WTC11 (cell line): Measurements from ENCODE around the gene COL13A1. TPM values are rescaled to one million over a fixed set of nuclear protein-coding genes. Genes with fewer than 3 reads are reported as not detected.

ENCODE experiments used
- ATAC-seq: fragments of 200-7000 bp; cut with Tn5 transposase; 2 replicates; pipeline ENCODE4 v1.10.0; 2021; ENCODE audit warnings: mild to moderate bottlenecking, moderate library complexity
- CTCF ChIA-PET: fragments of 300-600 bp; sonication (Branson Sonifier 250); formaldehyde crosslinking; loops from one replicate; lab custom pipeline; 2021; ENCODE audit warnings: antibody characterized with exemption; lab: Charles Lee
- POLR2A ChIA-PET: fragments of 350-600 bp; sonication (Branson Sonifier 250); formaldehyde crosslinking; loops from one replicate; lab custom pipeline; 2021; ENCODE audit warnings: antibody characterized with exemption; lab: Charles Lee
- DNase-seq: peaks from one replicate; pipeline ENCODE4 v3.0.0; 2021; ENCODE audit warnings: low spot score
- H3K27ac Mint-ChIP-seq: 2 replicates; pipeline ENCODE4 v1.8.0; 2021; ENCODE audit warnings: mixed read lengths
- H3K27me3 Mint-ChIP-seq: 2 replicates; pipeline ENCODE4 v1.8.0; 2021; ENCODE audit warnings: low read depth, mild to moderate bottlenecking, moderate library complexity, mixed read lengths
- H3K36me3 Mint-ChIP-seq: 2 replicates; pipeline ENCODE4 v1.8.0; 2021; ENCODE audit warnings: mixed read lengths
- H3K4me1 Mint-ChIP-seq: 2 replicates; pipeline ENCODE4 v1.8.0; 2022; ENCODE audit warnings: mixed read lengths
- H3K4me3 Mint-ChIP-seq: 2 replicates; pipeline ENCODE4 v1.8.0; 2021; ENCODE audit warnings: mild to moderate bottlenecking, moderate library complexity, mixed read lengths
- H3K9me3 Mint-ChIP-seq: 2 replicates; pipeline ENCODE4 v1.8.0; 2021; ENCODE audit warnings: mixed read lengths
- ESRRA ChIP-seq: sonication (generic); formaldehyde crosslinking; IDR thresholded peaks from 2 replicates; pipeline ENCODE4 v1.8.1; 2022; ENCODE audit warnings: mild to moderate bottlenecking, missing genetic modification reagents, borderline replicate concordance
- ETV6 ChIP-seq: sonication (generic); formaldehyde crosslinking; IDR thresholded peaks from 2 replicates; pipeline ENCODE4 v1.8.1; 2022; ENCODE audit warnings: mild to moderate bottlenecking, missing genetic modification reagents
- HMGA2 ChIP-seq: fragments of 250-450 bp; sonication (Bioruptor Pico); IDR thresholded peaks from 2 replicates; pipeline ENCODE4 v1.4.0; 2021; ENCODE audit warnings: mild to moderate bottlenecking, moderate library complexity
- JUN ChIP-seq: sonication (generic); formaldehyde crosslinking; IDR thresholded peaks from 2 replicates; pipeline ENCODE4 v1.8.0; 2023; ENCODE audit warnings: mild to moderate bottlenecking, missing genetic modification reagents
- NFE2L1 ChIP-seq: sonication (generic); formaldehyde crosslinking; IDR thresholded peaks from 2 replicates; pipeline ENCODE4 v1.8.1; 2023; ENCODE audit warnings: missing genetic modification reagents
- NFYB ChIP-seq: sonication (generic); formaldehyde crosslinking; conservative IDR thresholded peaks from 2 replicates; pipeline ENCODE4 v1.8.0; 2022; ENCODE audit warnings: low read depth, missing genetic modification reagents
- NR1H2 ChIP-seq: sonication (generic); formaldehyde crosslinking; IDR thresholded peaks from 2 replicates; pipeline ENCODE4 v1.9.0; 2021; ENCODE audit warnings: mild to moderate bottlenecking, moderate library complexity, missing genetic modification reagents
- PRRX2 ChIP-seq: fragments of 250-450 bp; sonication (Bioruptor Pico); IDR thresholded peaks from 2 replicates; pipeline ENCODE4 v1.8.0; 2021; ENCODE audit warnings: mild to moderate bottlenecking
- SP1 ChIP-seq: sonication (generic); formaldehyde crosslinking; conservative IDR thresholded peaks from 2 replicates; pipeline ENCODE4 v1.8.1; 2022; ENCODE audit warnings: missing genetic modification reagents
- USF1 ChIP-seq: sonication (generic); formaldehyde crosslinking; IDR thresholded peaks from 2 replicates; pipeline ENCODE4 v1.8.0; 2022; ENCODE audit warnings: mild to moderate bottlenecking, missing genetic modification reagents
- ZNF138 ChIP-seq: sonication (generic); formaldehyde crosslinking; conservative IDR thresholded peaks from 2 replicates; pipeline ENCODE4 v1.8.1; 2022; ENCODE audit warnings: mild to moderate bottlenecking, moderate library complexity, missing genetic modification reagents
- ZNF219 ChIP-seq: sonication (generic); formaldehyde crosslinking; IDR thresholded peaks from 2 replicates; pipeline ENCODE4 v1.8.0; 2023; ENCODE audit warnings: missing genetic modification reagents, mild to moderate bottlenecking, borderline replicate concordance
- ZNF263 ChIP-seq: sonication (generic); formaldehyde crosslinking; IDR thresholded peaks from 2 replicates; pipeline ENCODE4 v1.8.1; 2022; ENCODE audit warnings: low read depth, mild to moderate bottlenecking, moderate library complexity, missing genetic modification reagents
- ZNF317 ChIP-seq: sonication (generic); formaldehyde crosslinking; IDR thresholded peaks from 2 replicates; pipeline ENCODE4 v1.8.1; 2023; ENCODE audit warnings: low read depth, mild to moderate bottlenecking, moderate library complexity, missing genetic modification reagents, borderline replicate concordance
- ZNF423 ChIP-seq: fragments of 250-450 bp; sonication (Bioruptor Pico); IDR thresholded peaks from 2 replicates; pipeline ENCODE4 v2.1.2; 2022; ENCODE audit warnings: mild to moderate bottlenecking, moderate library complexity
- total RNA-seq: library from RNA; stranded (reverse); gene quantifications from 3 replicates; pipeline ENCODE4 v1.2.3, GENCODE V29; 2021
- TF ChIP-seq, protein P1 (sequence below): sonication (generic); formaldehyde crosslinking; IDR thresholded peaks from 2 replicates; pipeline ENCODE4 v1.8.1; 2023; ENCODE audit warnings: mild to moderate bottlenecking, missing genetic modification reagents, borderline replicate concordance
- TF ChIP-seq, protein P2 (sequence below): sonication (generic); formaldehyde crosslinking; IDR thresholded peaks from 2 replicates; pipeline ENCODE4 v1.8.0; 2022; ENCODE audit warnings: mild to moderate bottlenecking, missing genetic modification reagents
- TF ChIP-seq, protein P3 (sequence below): sonication (generic); formaldehyde crosslinking; IDR thresholded peaks from 2 replicates; pipeline ENCODE4 v1.8.0; 2022; ENCODE audit warnings: missing genetic modification reagents
- TF ChIP-seq, protein P4 (sequence below): fragments of 200-600 bp; IDR thresholded peaks from 2 replicates; pipeline ENCODE4 v1.8.0; 2022; ENCODE audit warnings: antibody characterized with exemption

COL13A1 gene
- total RNA-seq, 1 experiment from 2014 or later: 7.1 TPM

GRCh38 chr10:69800665-69801064, 1.0 kb upstream of the COL13A1 start:
- ChIA-PET POLR2A (no interaction called here), CTCF (interaction anchor here (0.8 to 10.8 kb wide), 33 partner anchors 9 to 285 kb away, joined by 3 to 94 read pairs (median 5); no protein-coding TSS in a partner anchor)
- TF ChIP-seq USF1 (no peak), ETV6 (no peak), SP1 (CRISPR knock-in tag) (no peak), ZNF219 (CRISPR knock-in tag) (no peak), NR1H2 (no peak), NFE2L1 (CRISPR knock-in tag) (no peak), ESRRA (CRISPR knock-in tag) (no peak), NFYB (CRISPR knock-in tag) (no peak), HMGA2 (CRISPR knock-in tag) (no peak), PRRX2 (CRISPR knock-in tag) (no peak)
- TF ChIP-seq, protein P1, sequence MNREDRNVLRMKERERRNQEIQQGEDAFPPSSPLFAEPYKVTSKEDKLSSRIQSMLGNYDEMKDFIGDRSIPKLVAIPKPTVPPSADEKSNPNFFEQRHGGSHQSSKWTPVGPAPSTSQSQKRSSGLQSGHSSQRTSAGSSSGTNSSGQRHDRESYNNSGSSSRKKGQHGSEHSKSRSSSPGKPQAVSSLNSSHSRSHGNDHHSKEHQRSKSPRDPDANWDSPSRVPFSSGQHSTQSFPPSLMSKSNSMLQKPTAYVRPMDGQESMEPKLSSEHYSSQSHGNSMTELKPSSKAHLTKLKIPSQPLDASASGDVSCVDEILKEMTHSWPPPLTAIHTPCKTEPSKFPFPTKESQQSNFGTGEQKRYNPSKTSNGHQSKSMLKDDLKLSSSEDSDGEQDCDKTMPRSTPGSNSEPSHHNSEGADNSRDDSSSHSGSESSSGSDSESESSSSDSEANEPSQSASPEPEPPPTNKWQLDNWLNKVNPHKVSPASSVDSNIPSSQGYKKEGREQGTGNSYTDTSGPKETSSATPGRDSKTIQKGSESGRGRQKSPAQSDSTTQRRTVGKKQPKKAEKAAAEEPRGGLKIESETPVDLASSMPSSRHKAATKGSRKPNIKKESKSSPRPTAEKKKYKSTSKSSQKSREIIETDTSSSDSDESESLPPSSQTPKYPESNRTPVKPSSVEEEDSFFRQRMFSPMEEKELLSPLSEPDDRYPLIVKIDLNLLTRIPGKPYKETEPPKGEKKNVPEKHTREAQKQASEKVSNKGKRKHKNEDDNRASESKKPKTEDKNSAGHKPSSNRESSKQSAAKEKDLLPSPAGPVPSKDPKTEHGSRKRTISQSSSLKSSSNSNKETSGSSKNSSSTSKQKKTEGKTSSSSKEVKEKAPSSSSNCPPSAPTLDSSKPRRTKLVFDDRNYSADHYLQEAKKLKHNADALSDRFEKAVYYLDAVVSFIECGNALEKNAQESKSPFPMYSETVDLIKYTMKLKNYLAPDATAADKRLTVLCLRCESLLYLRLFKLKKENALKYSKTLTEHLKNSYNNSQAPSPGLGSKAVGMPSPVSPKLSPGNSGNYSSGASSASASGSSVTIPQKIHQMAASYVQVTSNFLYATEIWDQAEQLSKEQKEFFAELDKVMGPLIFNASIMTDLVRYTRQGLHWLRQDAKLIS (CRISPR knock-in tag): no peak
- DNase-seq (no peak), ATAC-seq (no peak)
- H3K27ac Mint-ChIP-seq: no peak overlapping the region
- peaks cover 39% of the 10 kb centered on the region for H3K4me1 Mint-ChIP-seq
- H3K9me3 Mint-ChIP-seq: peaks cover 11% of the 10 kb centered on the region
- peaks cover 74% of the 10 kb centered on the region for H3K27me3 Mint-ChIP-seq
- H3K36me3 Mint-ChIP-seq: peaks cover 9% of the 10 kb centered on the region; the same call in 1 of the 2 replicates
- H3K4me3 Mint-ChIP-seq: peak overlapping the region; percentile 81

DNA sequence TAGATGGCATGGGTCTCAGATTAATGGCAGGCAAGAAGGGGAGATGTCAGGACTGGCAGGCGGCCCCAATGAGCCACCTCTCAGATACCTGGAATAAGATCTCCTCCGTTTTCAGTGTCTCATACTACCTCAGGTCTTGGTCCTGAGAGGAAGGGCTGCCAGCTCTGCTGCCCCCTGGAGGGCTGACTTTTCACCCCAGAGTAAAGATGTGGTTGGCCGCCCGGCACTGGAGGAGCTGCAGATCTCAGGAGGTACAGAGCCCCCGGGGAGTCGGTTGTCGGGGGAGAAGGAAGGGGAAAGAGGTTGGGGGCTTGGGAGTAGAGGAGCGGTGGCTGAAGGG, 642 bp upstream of the COL13A1 start:
- CTCF ChIA-PET: interaction anchor here (0.5 to 10.8 kb wide), 55 partner anchors 9 to 442 kb away, joined by 3 to 94 read pairs (median 4); no protein-coding TSS in a partner anchor
- peaks cover 6% of the 10 kb centered on the region; the same call in 1 of the 2 replicates for H3K36me3 Mint-ChIP-seq

GRCh38 chr10:69802424-69803161, 887 bp downstream of the COL13A1 start:
- Mint-ChIP-seq H3K4me1 (peaks cover 48% of the 10 kb centered on the region), H3K27ac (no peak overlapping the region), H3K9me3 (no peaks in the 10 kb centered on the region), H3K36me3 (no peaks in the 10 kb centered on the region), H3K27me3 (peaks cover 63% of the 10 kb centered on the region), H3K4me3 (peak overlapping the region; percentile 81)
- ATAC-seq (peak; percentile 12), DNase-seq (peak; percentile 54)
- POLR2A ChIA-PET: no interaction called here
- CTCF ChIA-PET: interaction anchor here (0.7 to 10.8 kb wide), 13 partner anchors 13 to 344 kb away, joined by 3 to 92 read pairs (median 4); partner anchors contain the start of gene TYSND1
- TF ChIP-seq, protein P2, sequence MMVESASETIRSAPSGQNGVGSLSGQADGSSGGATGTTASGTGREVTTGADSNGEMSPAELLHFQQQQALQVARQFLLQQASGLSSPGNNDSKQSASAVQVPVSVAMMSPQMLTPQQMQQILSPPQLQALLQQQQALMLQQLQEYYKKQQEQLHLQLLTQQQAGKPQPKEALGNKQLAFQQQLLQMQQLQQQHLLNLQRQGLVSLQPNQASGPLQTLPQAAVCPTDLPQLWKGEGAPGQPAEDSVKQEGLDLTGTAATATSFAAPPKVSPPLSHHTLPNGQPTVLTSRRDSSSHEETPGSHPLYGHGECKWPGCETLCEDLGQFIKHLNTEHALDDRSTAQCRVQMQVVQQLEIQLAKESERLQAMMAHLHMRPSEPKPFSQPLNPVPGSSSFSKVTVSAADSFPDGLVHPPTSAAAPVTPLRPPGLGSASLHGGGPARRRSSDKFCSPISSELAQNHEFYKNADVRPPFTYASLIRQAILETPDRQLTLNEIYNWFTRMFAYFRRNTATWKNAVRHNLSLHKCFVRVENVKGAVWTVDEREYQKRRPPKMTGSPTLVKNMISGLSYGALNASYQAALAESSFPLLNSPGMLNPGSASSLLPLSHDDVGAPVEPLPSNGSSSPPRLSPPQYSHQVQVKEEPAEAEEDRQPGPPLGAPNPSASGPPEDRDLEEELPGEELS (CRISPR knock-in tag): 0 out of 2 replicates have a peak, but pooled peaks have one; percentile 13
- TF ChIP-seq PRRX2 (CRISPR knock-in tag): no peak
- TF ChIP-seq, protein P3, sequence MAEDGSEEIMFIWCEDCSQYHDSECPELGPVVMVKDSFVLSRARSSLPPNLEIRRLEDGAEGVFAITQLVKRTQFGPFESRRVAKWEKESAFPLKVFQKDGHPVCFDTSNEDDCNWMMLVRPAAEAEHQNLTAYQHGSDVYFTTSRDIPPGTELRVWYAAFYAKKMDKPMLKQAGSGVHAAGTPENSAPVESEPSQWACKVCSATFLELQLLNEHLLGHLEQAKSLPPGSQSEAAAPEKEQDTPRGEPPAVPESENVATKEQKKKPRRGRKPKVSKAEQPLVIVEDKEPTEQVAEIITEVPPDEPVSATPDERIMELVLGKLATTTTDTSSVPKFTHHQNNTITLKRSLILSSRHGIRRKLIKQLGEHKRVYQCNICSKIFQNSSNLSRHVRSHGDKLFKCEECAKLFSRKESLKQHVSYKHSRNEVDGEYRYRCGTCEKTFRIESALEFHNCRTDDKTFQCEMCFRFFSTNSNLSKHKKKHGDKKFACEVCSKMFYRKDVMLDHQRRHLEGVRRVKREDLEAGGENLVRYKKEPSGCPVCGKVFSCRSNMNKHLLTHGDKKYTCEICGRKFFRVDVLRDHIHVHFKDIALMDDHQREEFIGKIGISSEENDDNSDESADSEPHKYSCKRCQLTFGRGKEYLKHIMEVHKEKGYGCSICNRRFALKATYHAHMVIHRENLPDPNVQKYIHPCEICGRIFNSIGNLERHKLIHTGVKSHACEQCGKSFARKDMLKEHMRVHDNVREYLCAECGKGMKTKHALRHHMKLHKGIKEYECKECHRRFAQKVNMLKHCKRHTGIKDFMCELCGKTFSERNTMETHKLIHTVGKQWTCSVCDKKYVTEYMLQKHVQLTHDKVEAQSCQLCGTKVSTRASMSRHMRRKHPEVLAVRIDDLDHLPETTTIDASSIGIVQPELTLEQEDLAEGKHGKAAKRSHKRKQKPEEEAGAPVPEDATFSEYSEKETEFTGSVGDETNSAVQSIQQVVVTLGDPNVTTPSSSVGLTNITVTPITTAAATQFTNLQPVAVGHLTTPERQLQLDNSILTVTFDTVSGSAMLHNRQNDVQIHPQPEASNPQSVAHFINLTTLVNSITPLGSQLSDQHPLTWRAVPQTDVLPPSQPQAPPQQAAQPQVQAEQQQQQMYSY (CRISPR knock-in tag): 0 out of 2 replicates have a peak, but pooled peaks have one; percentile 21
- 0 out of 2 replicates have a peak, but pooled peaks have one; percentile 37 for TF ChIP-seq ZNF263 (CRISPR knock-in tag)
- TF ChIP-seq ZNF138 (CRISPR knock-in tag): no peak
- TF ChIP-seq ZNF317 (CRISPR knock-in tag): no peak

More for the DNA sequence above, 642 bp upstream of the COL13A1 start:
- H3K27ac Mint-ChIP-seq: no peak overlapping the region
- peaks cover 70% of the 10 kb centered on the region for H3K27me3 Mint-ChIP-seq
- TF ChIP-seq, protein P4, sequence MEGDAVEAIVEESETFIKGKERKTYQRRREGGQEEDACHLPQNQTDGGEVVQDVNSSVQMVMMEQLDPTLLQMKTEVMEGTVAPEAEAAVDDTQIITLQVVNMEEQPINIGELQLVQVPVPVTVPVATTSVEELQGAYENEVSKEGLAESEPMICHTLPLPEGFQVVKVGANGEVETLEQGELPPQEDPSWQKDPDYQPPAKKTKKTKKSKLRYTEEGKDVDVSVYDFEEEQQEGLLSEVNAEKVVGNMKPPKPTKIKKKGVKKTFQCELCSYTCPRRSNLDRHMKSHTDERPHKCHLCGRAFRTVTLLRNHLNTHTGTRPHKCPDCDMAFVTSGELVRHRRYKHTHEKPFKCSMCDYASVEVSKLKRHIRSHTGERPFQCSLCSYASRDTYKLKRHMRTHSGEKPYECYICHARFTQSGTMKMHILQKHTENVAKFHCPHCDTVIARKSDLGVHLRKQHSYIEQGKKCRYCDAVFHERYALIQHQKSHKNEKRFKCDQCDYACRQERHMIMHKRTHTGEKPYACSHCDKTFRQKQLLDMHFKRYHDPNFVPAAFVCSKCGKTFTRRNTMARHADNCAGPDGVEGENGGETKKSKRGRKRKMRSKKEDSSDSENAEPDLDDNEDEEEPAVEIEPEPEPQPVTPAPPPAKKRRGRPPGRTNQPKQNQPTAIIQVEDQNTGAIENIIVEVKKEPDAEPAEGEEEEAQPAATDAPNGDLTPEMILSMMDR: peak; percentile 37
- peak; percentile 51; the same call in 1 of the 2 replicates for TF ChIP-seq ZNF423 (CRISPR knock-in tag)
- TF ChIP-seq JUN (CRISPR knock-in tag): no peak
- H3K4me3 Mint-ChIP-seq: peak overlapping the region; percentile 81
- POLR2A ChIA-PET: no interaction called here
- DNase-seq: peak; percentile 83
- ATAC-seq: peak; percentile 58
- H3K9me3 Mint-ChIP-seq: peaks cover 7% of the 10 kb centered on the region
- H3K4me1 Mint-ChIP-seq: peaks cover 43% of the 10 kb centered on the region
